ENCODE data around the gene WDFY4. TPM values are rescaled to one million over a fixed set of nuclear protein-coding genes. Genes with fewer than 3 reads are reported as not detected.

Gene WDFY4
- total RNA-seq, 4 donors from 2014 or later: 5.0 to 16.5 (median 8.8) TPM

DNA sequence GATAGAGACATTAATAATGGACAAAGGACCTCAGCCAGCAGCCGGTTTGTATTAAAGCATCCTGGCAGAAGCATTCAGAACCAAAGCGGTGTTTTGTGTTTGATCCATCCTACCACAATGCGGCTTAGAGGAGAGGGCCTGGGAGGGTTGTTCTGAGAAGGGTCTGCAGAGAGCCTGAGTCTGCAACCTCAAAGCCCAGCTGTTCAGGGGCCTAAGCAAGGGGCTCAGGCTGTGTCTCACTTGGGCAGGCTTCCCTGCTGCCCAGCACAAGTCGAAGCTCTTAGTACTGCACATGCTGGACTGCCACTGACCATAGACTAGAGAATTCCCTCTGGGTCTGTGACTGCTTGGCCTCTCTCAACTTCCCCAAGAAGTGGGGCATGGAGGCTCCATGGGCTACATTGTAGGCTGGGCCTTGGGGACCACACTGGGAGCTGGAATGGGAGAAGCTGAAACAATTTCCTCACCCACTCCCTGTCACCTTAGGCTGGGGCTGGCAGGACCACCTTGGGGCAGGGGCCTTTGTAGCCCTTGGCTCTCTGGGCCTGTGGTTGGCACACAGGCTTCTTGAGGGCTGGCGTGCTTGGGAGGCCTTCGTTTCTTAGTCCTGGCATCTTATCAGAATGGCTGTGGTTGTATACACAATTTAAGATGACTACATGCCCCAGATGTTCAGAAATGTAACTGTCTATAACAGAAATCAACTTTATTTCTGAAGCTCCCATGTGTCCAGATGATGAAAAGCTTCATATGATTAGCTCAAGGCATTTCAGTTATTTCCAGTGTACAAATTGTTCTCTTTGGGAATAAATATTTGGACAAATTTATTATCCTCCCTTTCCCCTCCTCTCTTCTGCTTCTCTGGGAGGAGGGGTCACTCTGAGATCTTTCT lies 210.5 kb downstream of the WDFY4 start:
- TF ChIP-seq EP300 (IDR thresholded peaks at IDR 0.05): no peak
- TF ChIP-seq, protein P1, sequence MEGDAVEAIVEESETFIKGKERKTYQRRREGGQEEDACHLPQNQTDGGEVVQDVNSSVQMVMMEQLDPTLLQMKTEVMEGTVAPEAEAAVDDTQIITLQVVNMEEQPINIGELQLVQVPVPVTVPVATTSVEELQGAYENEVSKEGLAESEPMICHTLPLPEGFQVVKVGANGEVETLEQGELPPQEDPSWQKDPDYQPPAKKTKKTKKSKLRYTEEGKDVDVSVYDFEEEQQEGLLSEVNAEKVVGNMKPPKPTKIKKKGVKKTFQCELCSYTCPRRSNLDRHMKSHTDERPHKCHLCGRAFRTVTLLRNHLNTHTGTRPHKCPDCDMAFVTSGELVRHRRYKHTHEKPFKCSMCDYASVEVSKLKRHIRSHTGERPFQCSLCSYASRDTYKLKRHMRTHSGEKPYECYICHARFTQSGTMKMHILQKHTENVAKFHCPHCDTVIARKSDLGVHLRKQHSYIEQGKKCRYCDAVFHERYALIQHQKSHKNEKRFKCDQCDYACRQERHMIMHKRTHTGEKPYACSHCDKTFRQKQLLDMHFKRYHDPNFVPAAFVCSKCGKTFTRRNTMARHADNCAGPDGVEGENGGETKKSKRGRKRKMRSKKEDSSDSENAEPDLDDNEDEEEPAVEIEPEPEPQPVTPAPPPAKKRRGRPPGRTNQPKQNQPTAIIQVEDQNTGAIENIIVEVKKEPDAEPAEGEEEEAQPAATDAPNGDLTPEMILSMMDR (IDR thresholded peaks at IDR 0.05): no peak
- TF ChIP-seq POLR2A (IDR thresholded peaks at IDR 0.05): no peak
- 67 to 74% methylated on average over 5 to 6 of the region's 6 CpGs for WGBS, 2 donors
- no peak for DNase-seq (ENCODE audit: low spot score in 2 of 2)
- no peaks in the 10 kb centered on the region for H3K4me1 ChIP-seq
- H3K36me3 ChIP-seq: no peaks in the 10 kb centered on the region
- no peak overlapping the region for H3K27ac ChIP-seq
- H3K4me3 ChIP-seq: no peak overlapping the region
- H3K9me3 ChIP-seq: no peaks in the 10 kb centered on the region
- no peaks in the 10 kb centered on the region for H3K27me3 ChIP-seq

DNA sequence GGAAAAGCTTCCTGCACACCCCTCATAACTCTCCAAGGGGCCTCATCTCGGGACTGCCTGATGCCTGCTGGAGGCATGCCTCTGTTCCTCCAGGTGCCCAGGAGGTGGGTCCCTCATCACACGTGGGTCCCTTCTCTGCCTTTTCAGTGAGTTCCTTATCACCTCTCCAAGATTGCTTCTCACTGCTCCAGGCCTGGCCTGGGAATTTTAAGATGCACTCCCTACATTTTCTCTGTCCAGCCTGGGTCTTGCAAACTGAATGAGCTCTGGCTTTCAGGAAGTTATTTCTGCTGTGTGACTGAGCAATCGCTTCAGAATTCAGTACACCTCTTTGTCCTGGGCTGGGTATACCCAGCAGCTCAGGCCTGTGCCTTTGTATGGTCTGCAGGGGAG lies 211.1 kb downstream of the WDFY4 start:
- Histone ChIP-seq H3K27me3 (no peaks in the 10 kb centered on the region), H3K9me3 (no peaks in the 10 kb centered on the region), H3K4me1 (peaks cover 0 to 3% (median 0%) of the 10 kb centered on the region in 4 donors), H3K36me3 (no peaks in the 10 kb centered on the region), H3K27ac (no peak overlapping the region), H3K4me3 (no peak overlapping the region)
- no peak for DNase-seq (ENCODE audit: low spot score in 2 of 2)
- 49 to 53% methylated on average over 3 of the region's 3 CpGs for WGBS, 2 donors
- TF ChIP-seq, protein P1 (IDR thresholded peaks at IDR 0.05): no peak
- TF ChIP-seq EP300 (IDR thresholded peaks at IDR 0.05) (no peak), POLR2A (IDR thresholded peaks at IDR 0.05) (no peak)

DNA sequence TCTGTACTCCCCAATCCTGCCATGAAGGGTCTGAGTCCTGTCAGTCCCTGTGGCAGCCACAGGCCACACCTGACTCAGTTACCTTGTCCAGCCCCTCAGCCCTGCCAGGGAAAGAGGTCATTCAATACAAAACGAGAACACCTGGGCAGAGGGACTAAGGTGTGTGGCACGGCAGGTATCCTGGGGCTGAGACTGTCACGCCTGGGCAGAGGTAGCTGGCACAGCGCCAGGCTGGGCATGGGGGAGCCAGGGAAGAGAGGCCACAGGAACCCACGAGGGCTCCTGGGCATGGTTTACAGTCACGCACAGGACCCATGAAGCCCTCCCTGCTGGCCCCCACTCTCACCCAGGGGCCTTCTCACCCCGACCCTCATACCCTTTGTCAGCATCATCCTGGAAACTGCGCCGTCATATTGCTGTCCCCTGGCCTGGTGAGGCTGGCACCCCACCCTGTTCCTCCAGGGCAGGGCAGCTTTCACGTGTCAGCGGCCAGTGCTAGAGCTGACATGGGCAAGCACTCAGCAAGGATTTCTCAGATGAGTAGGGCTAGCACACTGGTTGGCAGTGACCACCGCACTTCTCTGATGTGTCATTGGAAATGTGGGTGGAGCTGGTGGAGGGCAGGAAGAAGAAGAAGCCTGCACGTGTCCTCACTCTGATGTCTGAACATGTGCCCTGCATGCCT lies 212.2 kb downstream of the WDFY4 start:
- no peaks in the 10 kb centered on the region for H3K36me3 ChIP-seq
- WGBS, 2 donors: 85 to 86% methylated on average over 13 of the region's 13 CpGs
- H3K4me1 ChIP-seq: peaks cover 0 to 5% (median 0%) of the 10 kb centered on the region in 4 donors
- no peak overlapping the region for H3K4me3 ChIP-seq
- no peak overlapping the region for H3K27ac ChIP-seq
- TF ChIP-seq EP300 (IDR thresholded peaks at IDR 0.05) (no peak), POLR2A (IDR thresholded peaks at IDR 0.05) (no peak)
- TF ChIP-seq, protein P1 (IDR thresholded peaks at IDR 0.05): no peak
- no peaks in the 10 kb centered on the region for H3K27me3 ChIP-seq
- H3K9me3 ChIP-seq: no peaks in the 10 kb centered on the region
- no peak for DNase-seq (ENCODE audit: low spot score in 2 of 2)

DNA sequence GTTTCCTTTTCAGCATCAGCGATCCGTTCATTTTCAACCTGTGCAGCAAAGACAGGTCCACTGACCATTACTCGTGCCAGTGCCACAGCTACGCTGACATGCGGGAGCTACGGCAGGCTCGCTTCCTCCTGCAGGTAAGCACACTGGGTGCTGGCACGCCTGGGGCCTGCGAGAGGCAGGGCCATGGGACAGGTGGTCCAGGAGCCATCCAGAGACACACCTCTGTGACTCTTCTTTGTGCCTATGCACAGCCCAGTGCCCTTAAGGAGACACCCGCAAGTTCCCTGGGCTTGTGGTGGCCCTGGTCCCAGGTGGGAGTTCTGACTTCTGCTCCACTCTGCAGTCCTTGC lies 212.7 kb downstream of the WDFY4 start:
- no peak for TF ChIP-seq EP300 (IDR thresholded peaks at IDR 0.05)
- TF ChIP-seq, protein P1 (IDR thresholded peaks at IDR 0.05): no peak
- no peak for TF ChIP-seq POLR2A (IDR thresholded peaks at IDR 0.05)
- no peaks in the 10 kb centered on the region for H3K36me3 ChIP-seq
- H3K27ac ChIP-seq: no peak overlapping the region
- no peak for DNase-seq (ENCODE audit: low spot score in 2 of 2)
- no peak overlapping the region for H3K4me3 ChIP-seq
- WGBS, 2 donors: 99% methylated on average over 10 of the region's 10 CpGs
- no peaks in the 10 kb centered on the region for H3K9me3 ChIP-seq
- H3K27me3 ChIP-seq: no peaks in the 10 kb centered on the region
- peaks cover 0 to 5% (median 0%) of the 10 kb centered on the region in 4 donors for H3K4me1 ChIP-seq

DNA sequence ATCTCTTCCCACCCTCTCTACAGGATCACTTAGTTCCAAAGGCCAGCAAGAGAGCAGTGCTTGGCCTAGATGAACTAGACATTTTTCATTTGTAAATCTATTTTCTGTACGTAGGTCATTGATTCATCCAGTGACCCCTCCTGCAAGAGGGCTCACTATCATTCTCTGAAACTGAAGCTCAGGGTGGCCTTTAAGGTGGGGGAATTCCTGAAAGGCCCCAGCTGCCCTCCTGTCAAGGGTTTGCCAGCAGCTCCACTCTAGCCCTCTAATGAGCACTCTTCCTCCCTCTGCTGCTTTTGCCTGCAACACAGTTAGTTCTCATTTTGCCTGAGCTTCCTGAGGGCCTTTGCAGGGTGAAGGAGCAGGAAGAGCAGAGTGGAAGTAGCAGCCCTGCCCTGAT lies 213.8 kb downstream of the WDFY4 start:
- TF ChIP-seq POLR2A (IDR thresholded peaks at IDR 0.05) (no peak), EP300 (IDR thresholded peaks at IDR 0.05) (no peak)
- TF ChIP-seq, protein P1 (IDR thresholded peaks at IDR 0.05): no peak
- Histone ChIP-seq H3K27ac (no peak overlapping the region), H3K4me1 (peaks cover 0 to 5% (median 0%) of the 10 kb centered on the region in 4 donors), H3K4me3 (no peak overlapping the region), H3K36me3 (no peaks in the 10 kb centered on the region), H3K9me3 (no peaks in the 10 kb centered on the region), H3K27me3 (no peaks in the 10 kb centered on the region)
- 86 to 88% methylated on average over 1 of the region's 1 CpG for WGBS, 2 donors
- no peak for DNase-seq (ENCODE audit: low spot score in 2 of 2)
